Measurements from ENCODE around the gene ITGAL. TPM values are rescaled to one million over a fixed set of nuclear protein-coding genes. Genes with fewer than 3 reads are reported as not detected.

The ITGAL gene
- total and polyA plus RNA-seq, 2 donors (not counting 1 experiment from before 2014, with no cell fraction given): 110 to 184 TPM

DNA sequence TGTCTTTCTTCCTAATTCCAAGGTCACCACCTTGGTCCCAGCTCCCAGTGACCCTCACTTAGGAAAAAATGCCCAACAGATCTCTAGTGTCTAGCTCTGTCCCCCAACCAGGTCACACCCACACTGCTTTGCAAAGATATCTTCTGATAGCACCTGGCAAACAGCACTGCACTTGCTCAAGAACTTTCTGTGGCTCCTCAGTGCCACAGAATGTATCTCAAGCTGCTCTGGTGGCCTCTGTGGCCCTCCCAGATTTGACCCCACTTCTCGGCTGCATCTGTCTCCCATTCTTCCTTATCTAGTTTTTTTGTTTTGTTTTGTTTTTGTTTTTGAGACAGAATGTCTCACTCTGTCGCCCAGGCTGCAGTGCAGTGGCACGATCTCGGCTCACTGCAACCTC lies 94.0 kb downstream of the ITGAL start:
- ATAC-seq (ENCODE audit: low read depth) (no peak), DNase-seq (no peak)
- H3K4me1 Mint-ChIP-seq: peaks cover 29% of the 10 kb centered on the region
- Histone ChIP-seq H3K27me3 (replicated peaks in 1 of 4; ENCODE audit: control extremely low read depth in 1 of 4, control insufficient read depth in 3 of 4, insufficient read depth in 4 of 4, low read length in 3 of 4) (no peaks in the 10 kb centered on the region), H3K4me3 (ENCODE audit: control extremely low read depth in 1 of 5, extremely low read depth in 1 of 5, insufficient read depth in 1 of 5, low read depth in 2 of 5, low read length in 4 of 5) (no peak overlapping the region), H3K79me2 (ENCODE audit: control insufficient read depth, insufficient read depth, low read length) (peaks cover 6% of the 10 kb centered on the region), H3K9me3 (ENCODE audit: control extremely low read depth in 1 of 3, control insufficient read depth in 2 of 3, insufficient read depth in 1 of 3, low read length in 2 of 3) (no peaks in the 10 kb centered on the region), H3K36me3 (replicated peaks in 1 of 2; ENCODE audit: control extremely low read depth in 1 of 2, control insufficient read depth in 1 of 2, extremely low read depth in 1 of 2, insufficient read depth in 2 of 2, low read length in 1 of 2) (no peaks in the 10 kb centered on the region), H3K27ac (ENCODE audit: low read length in 2 of 2) (no peak overlapping the region), H3K9ac (ENCODE audit: low read length) (no peak overlapping the region), H3K4me1 (ENCODE audit: control insufficient read depth in 2 of 2, insufficient read depth in 2 of 2, low read length in 2 of 2) (peaks cover 23 to 41% of the 10 kb centered on the region in 2 donors), H2AFZ (ENCODE audit: insufficient read depth, low read depth, low read length, poor library complexity, severe bottlenecking) (no peak overlapping the region), H4K20me1 (ENCODE audit: control insufficient read depth, insufficient read depth, low read length, poor library complexity, severe bottlenecking) (no peaks in the 10 kb centered on the region), H3K4me2 (replicated peaks; ENCODE audit: low read depth, low read length, poor library complexity, severe bottlenecking) (no peak overlapping the region)
- intact Hi-C loops (cut with micrococcal nuclease): no loop called here
- no peaks in the 10 kb centered on the region for H3K27me3 Mint-ChIP-seq
- CTCF ChIA-PET: interaction anchor here (0.6 to 1.9 kb wide), 3 partner anchors 115 to 137 kb away, joined by 3 to 5 read pairs (median 3); partner anchors contain the start of gene DCTPP1
- H3K4me3 Mint-ChIP-seq: no peak overlapping the region
- POLR2A ChIA-PET: interaction anchor here (1.2 to 1.4 kb wide), 2 partner anchors 8 to 32 kb away, joined by 4 to 6 read pairs; partner anchors contain the start of genes ZNF747 and ZNF764
- no peaks in the 10 kb centered on the region for H3K9me3 Mint-ChIP-seq (ENCODE audit: insufficient read depth)
- no peak for TF ChIP-seq EZH2 (IDR thresholded peaks at IDR 0.05; ENCODE audit: borderline replicate concordance, insufficient read depth, low read depth, low read length, poor library complexity, severe bottlenecking)
- TF ChIP-seq, protein P1, sequence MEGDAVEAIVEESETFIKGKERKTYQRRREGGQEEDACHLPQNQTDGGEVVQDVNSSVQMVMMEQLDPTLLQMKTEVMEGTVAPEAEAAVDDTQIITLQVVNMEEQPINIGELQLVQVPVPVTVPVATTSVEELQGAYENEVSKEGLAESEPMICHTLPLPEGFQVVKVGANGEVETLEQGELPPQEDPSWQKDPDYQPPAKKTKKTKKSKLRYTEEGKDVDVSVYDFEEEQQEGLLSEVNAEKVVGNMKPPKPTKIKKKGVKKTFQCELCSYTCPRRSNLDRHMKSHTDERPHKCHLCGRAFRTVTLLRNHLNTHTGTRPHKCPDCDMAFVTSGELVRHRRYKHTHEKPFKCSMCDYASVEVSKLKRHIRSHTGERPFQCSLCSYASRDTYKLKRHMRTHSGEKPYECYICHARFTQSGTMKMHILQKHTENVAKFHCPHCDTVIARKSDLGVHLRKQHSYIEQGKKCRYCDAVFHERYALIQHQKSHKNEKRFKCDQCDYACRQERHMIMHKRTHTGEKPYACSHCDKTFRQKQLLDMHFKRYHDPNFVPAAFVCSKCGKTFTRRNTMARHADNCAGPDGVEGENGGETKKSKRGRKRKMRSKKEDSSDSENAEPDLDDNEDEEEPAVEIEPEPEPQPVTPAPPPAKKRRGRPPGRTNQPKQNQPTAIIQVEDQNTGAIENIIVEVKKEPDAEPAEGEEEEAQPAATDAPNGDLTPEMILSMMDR (IDR thresholded peaks at IDR 0.05): no peak
- WGBS (ENCODE audit: insufficient coverage): 100% methylated on average over 1 of the region's 4 CpGs
- H3K27ac Mint-ChIP-seq: peak overlapping the region; percentile 59

DNA sequence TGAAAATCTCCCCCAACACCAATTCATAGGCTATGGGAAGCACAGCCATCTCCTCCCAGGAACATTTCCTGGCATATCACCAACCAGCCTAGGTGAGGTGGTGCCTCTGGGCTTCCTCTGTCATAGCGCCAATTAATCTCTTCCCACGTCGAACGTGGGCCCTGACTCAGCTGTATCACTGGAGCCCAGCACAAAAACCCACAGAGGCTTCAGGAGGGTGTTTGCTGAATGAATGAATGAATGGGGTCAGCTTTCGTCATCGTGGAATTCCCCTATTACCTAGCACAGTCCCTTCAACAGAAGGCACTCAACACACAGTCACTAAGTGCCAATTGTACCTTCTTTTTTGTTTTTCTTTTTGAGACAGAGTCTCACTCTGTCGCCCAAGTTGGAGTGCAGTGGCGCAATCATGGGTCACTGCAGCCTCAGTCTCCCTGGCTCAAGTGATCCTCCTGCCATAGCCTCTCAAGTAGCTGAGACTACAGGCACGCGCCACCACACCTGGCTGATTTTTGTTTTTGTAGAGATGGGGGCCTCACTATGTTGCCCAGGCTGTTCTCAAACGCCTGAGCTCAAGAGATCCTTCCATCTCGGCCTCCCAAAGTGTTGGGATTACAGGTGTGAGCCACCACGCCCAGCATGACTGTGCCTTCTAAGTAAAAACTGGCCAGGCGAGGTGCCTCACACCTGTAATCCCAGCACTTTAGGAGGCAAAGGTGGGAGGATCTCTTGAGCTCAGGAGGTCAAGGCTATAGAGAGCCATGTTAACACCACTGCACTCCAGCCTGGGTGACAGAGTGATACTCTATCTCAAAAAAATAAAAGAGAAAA lies 94.8 kb downstream of the ITGAL start:
- Mint-ChIP-seq H3K4me1 (peaks cover 34% of the 10 kb centered on the region), H3K27me3 (no peaks in the 10 kb centered on the region), H3K27ac (peak overlapping the region; percentile 97), H3K9me3 (ENCODE audit: insufficient read depth) (no peaks in the 10 kb centered on the region), H3K4me3 (peak overlapping the region; percentile 81)
- DNase-seq: peak; percentile 38
- 65% methylated on average over 4 of the region's 14 CpGs for WGBS (ENCODE audit: insufficient coverage)
- peak overlapping the region; percentile 28 for H3K9ac ChIP-seq (ENCODE audit: low read length)
- no peaks in the 10 kb centered on the region for H3K9me3 ChIP-seq (ENCODE audit: control extremely low read depth in 1 of 3, control insufficient read depth in 2 of 3, insufficient read depth in 1 of 3, low read length in 2 of 3)
- intact Hi-C loops (cut with micrococcal nuclease): no loop called here
- H3K36me3 ChIP-seq (replicated peaks in 1 of 2; ENCODE audit: control extremely low read depth in 1 of 2, control insufficient read depth in 1 of 2, extremely low read depth in 1 of 2, insufficient read depth in 2 of 2, low read length in 1 of 2): no peaks in the 10 kb centered on the region
- ATAC-seq (ENCODE audit: low read depth): no peak
- ChIA-PET CTCF (interaction anchor here (0.9 to 1.9 kb wide), 3 partner anchors 9 to 137 kb away, joined by 3 to 8 read pairs (median 5); partner anchors contain the start of genes DCTPP1 and ZNF764), POLR2A (interaction anchor here (0.6 to 1.2 kb wide), 5 partner anchors 9 to 700 kb away, joined by 3 to 11 read pairs (median 4); partner anchors contain the start of genes ZNF764 and ZNF785)
- H3K4me1 ChIP-seq (ENCODE audit: control insufficient read depth in 2 of 2, insufficient read depth in 2 of 2, low read length in 2 of 2): peaks cover 26 to 39% of the 10 kb centered on the region in 2 donors
- H3K27ac ChIP-seq (ENCODE audit: low read length in 2 of 2): peak overlapping the region; percentile 59 to 66
- no peaks in the 10 kb centered on the region for H3K27me3 ChIP-seq (replicated peaks in 1 of 4; ENCODE audit: control extremely low read depth in 1 of 4, control insufficient read depth in 3 of 4, insufficient read depth in 4 of 4, low read length in 3 of 4)
- no peak overlapping the region for H3K4me3 ChIP-seq (ENCODE audit: control extremely low read depth in 1 of 5, extremely low read depth in 1 of 5, insufficient read depth in 1 of 5, low read depth in 2 of 5, low read length in 4 of 5)
- peak overlapping the region; percentile 58 for H2AFZ ChIP-seq (ENCODE audit: insufficient read depth, low read depth, low read length, poor library complexity, severe bottlenecking)
- H4K20me1 ChIP-seq (ENCODE audit: control insufficient read depth, insufficient read depth, low read length, poor library complexity, severe bottlenecking): no peaks in the 10 kb centered on the region
- H3K4me2 ChIP-seq (replicated peaks; ENCODE audit: low read depth, low read length, poor library complexity, severe bottlenecking): peak overlapping the region; percentile 59
- TF ChIP-seq, protein P1 (IDR thresholded peaks at IDR 0.05): no peak
- no peak for TF ChIP-seq EZH2 (IDR thresholded peaks at IDR 0.05; ENCODE audit: borderline replicate concordance, insufficient read depth, low read depth, low read length, poor library complexity, severe bottlenecking)
- peaks cover 6% of the 10 kb centered on the region for H3K79me2 ChIP-seq (ENCODE audit: control insufficient read depth, insufficient read depth, low read length)

Data from B cell (primary cell).